Measurements from ENCODE around the gene ZNF101. TPM values are rescaled to one million over a fixed set of nuclear protein-coding genes. Genes with fewer than 3 reads are reported as not detected.

The ZNF101 gene
- total and polyA plus RNA-seq, 10 donors, result 29.6 to 58.3 (median 42.0) TPM

- Histone ChIP-seq H3K27ac (peak overlapping the region in 6 of 8 donors; percentile 0 to 97 (median 96)), H3K9me3 (peaks cover 0 to 6% (median 0%) of the 10 kb centered on the region in 8 donors), H3K36me3 (peaks cover 4 to 54% (median 42%) of the 10 kb centered on the region in 6 donors), H3K27me3 (replicated peaks in 1 of 7) (no peaks in the 10 kb centered on the region), H3K4me3 (peak overlapping the region in 6 of 8 donors; percentile 13 to 100 (median 94)), H3K4me1 (peaks cover 16 to 59% (median 33%) of the 10 kb centered on the region in 6 donors)
- no peak for DNase-seq
- 81 to 90% (median 86%) methylated on average over 10 of the region's 10 CpGs for WGBS, 5 donors
- no peak for TF ChIP-seq POLR2AphosphoS5 (IDR thresholded peaks at IDR 0.05)
- no peak for TF ChIP-seq POLR2A (IDR thresholded peaks at IDR 0.05)
- no peak for TF ChIP-seq CTCF (IDR thresholded peaks at IDR 0.05 in 8 of 11, conservative IDR thresholded peaks at IDR 0.05 in 3 of 11)
- intact Hi-C loops (cut with DNase I; ENCODE audit: low total_unique reads), result loop anchor here (10.0 kb wide), 1 partner anchor 74 kb away; the partner anchor contains the start of gene ZNF14
Measured at GRCh38 chr19:19661141-19661674, 7.4 kb upstream of the ZNF101 start.

DNA sequence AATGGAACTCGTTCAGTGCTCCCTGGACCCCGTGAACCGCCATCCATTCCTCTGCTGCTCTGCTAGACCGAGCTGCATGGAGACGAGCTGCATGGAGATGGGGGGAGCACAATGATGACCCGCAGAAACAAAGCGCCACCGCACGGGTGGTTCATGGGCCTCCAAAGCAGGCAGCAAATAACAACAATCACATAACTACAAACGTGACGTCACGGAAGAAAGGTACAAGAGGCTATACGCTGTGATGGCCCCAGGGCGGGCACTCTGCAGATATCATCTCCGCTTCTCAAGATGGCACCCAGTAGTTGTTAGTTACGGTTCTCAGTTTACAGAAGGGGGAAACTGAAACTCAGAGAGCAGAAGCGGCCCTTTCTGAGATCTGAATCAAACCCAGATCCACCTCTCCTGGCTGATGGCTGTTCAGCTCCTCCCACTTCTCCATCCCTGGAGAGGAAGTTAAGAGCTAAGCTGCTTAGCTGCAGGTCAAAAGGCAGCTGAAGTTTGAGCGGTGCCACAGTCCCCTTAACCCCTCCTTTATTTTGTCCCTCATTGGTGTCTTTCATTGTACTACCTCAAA, 6.9 kb upstream of the ZNF101 start:
- Histone ChIP-seq H3K4me1 (peaks cover 16 to 64% (median 35%) of the 10 kb centered on the region in 6 donors), H3K27ac (peak overlapping the region; percentile 0 to 97 (median 94)), H3K27me3 (replicated peaks in 1 of 7) (no peaks in the 10 kb centered on the region), H3K36me3 (peaks cover 4 to 48% (median 36%) of the 10 kb centered on the region in 6 donors), H3K9me3 (peaks cover 0 to 6% (median 0%) of the 10 kb centered on the region in 8 donors), H3K4me3 (peak overlapping the region in 7 of 8 donors; percentile 13 to 100 (median 95))
- 61 to 77% (median 68%) methylated on average over 18 of the region's 18 CpGs for WGBS, 5 donors
- peak; percentile 79 for DNase-seq
- intact Hi-C loops (cut with DNase I; ENCODE audit: low total_unique reads), result loop anchor here (10.0 kb wide), 1 partner anchor 73 kb away; the partner anchor contains the start of gene ZNF14
- peak in 1 of 3 donors; percentile 59 for TF ChIP-seq POLR2AphosphoS5 (IDR thresholded peaks at IDR 0.05)
- no peak for TF ChIP-seq POLR2A (IDR thresholded peaks at IDR 0.05)
- TF ChIP-seq CTCF (IDR thresholded peaks at IDR 0.05 in 8 of 11, conservative IDR thresholded peaks at IDR 0.05 in 3 of 11), result no peak

DNA sequence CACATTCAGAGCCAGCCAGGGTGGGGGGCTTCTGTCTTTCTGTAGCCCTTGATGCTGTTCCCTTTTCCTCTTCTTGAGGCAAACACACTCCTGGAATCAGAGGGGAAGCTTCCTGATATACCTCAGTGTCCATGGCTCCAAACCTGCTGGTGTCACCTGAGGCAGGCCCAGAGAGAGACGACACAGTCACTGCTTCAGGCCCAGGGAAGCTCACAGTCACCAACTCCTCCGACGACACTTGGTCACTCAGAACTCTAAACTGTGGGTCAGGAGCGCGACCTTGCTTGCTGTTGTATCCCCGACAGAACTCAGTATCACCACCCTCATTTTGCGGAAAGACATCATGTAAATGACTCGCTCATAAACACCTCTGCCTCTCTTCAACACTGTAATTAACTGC, 6.3 kb upstream of the ZNF101 start:
- Histone ChIP-seq H3K4me1 (peaks cover 17 to 70% (median 39%) of the 10 kb centered on the region in 6 donors), H3K4me3 (peak overlapping the region; percentile 92 to 100 (median 96)), H3K9me3 (peaks cover 0 to 6% (median 0%) of the 10 kb centered on the region in 8 donors), H3K36me3 (peaks cover 4 to 43% (median 30%) of the 10 kb centered on the region in 6 donors), H3K27me3 (replicated peaks in 1 of 7) (no peaks in the 10 kb centered on the region), H3K27ac (peak overlapping the region in 7 of 8 donors; percentile 13 to 97 (median 94))
- DNase-seq, result no peak
- intact Hi-C loops (cut with DNase I; ENCODE audit: low total_unique reads), result loop anchor here (10.0 kb wide), 1 partner anchor 72 kb away; the partner anchor contains the start of gene ZNF14
- 69 to 83% (median 78%) methylated on average over 8 of the region's 8 CpGs for WGBS, 5 donors
- TF ChIP-seq POLR2AphosphoS5 (IDR thresholded peaks at IDR 0.05) (no peak), CTCF (IDR thresholded peaks at IDR 0.05 in 8 of 11, conservative IDR thresholded peaks at IDR 0.05 in 3 of 11) (no peak), POLR2A (IDR thresholded peaks at IDR 0.05) (no peak)

DNA sequence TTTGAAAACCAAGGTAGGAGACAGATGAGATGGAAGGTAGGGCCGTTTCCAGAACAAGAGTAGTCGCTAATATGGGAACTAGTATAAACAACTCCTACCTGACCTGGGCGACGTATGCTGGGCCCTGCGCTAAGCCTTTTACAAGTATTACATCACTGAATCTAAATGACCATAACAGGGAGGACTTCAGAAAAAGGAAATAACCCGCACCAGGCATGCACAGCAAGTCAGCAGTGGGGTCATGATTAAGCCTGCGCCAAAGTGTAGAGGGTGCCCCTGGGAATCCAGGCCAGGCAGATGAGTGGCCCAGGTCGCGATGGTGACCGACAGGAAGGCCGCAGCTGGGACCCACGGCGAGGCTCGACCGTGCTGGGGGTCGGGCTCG, 5.8 kb upstream of the ZNF101 start:
- Histone ChIP-seq H3K9me3 (peaks cover 0 to 6% (median 0%) of the 10 kb centered on the region in 8 donors), H3K4me3 (peak overlapping the region; percentile 92 to 100 (median 96)), H3K36me3 (peaks cover 4 to 37% (median 25%) of the 10 kb centered on the region in 6 donors), H3K27ac (peak overlapping the region; percentile 78 to 97 (median 95)), H3K4me1 (peaks cover 21 to 75% (median 44%) of the 10 kb centered on the region in 6 donors), H3K27me3 (replicated peaks in 1 of 7) (no peaks in the 10 kb centered on the region)
- intact Hi-C loops (cut with DNase I; ENCODE audit: low total_unique reads), result loop anchor here (10.0 kb wide), 1 partner anchor 72 kb away; the partner anchor contains the start of gene ZNF14
- no peak for DNase-seq
- 7 to 27% (median 12%) methylated on average over 7 to 17 of the region's 17 CpGs for WGBS, 5 donors
- no peak for TF ChIP-seq POLR2AphosphoS5 (IDR thresholded peaks at IDR 0.05)
- no peak for TF ChIP-seq POLR2A (IDR thresholded peaks at IDR 0.05)
- no peak for TF ChIP-seq CTCF (IDR thresholded peaks at IDR 0.05 in 8 of 11, conservative IDR thresholded peaks at IDR 0.05 in 3 of 11)
